IMR-90 (cell line): Measurements from ENCODE around the gene CRTC1. TPM values are rescaled to one million over a fixed set of nuclear protein-coding genes. Genes with fewer than 3 reads are reported as not detected.

Experiments used
- ATAC-seq: fragments of 200-7000 bp; cut with Tn5 transposase; 2 replicates; pipeline ENCODE4 v1.9.1; 2020; ENCODE audit warnings: low read depth, mild to moderate bottlenecking, moderate library complexity
- BruUV-seq: library from RNA; stranded (reverse); fragments of 400-500 nt; replicated peaks from 2 replicates; lab custom pipeline; 2021; lab: Mats Ljungman, UMichigan
- CTCF ChIA-PET: fragments of 300-600 bp; formaldehyde crosslinking; extraction: SDS; loops from one replicate; lab custom pipeline; 2021; ENCODE audit warnings: antibody characterized with exemption; lab: Yijun Ruan, JAX
- POLR2A ChIA-PET: fragments of 300-600 bp; sonication (Branson Sonifier 250); formaldehyde crosslinking; loops from one replicate; lab custom pipeline; 2022; ENCODE audit warnings: antibody characterized with exemption; ENCODE audit not compliant: unreplicated experiment; lab: Charles Lee
- DNase-seq: peaks from one replicate; pipeline ENCODE4 v3.0.0; 2013
- H2AFZ ChIP-seq: replicated peaks from 2 replicates; pipeline ENCODE3; 2013; ENCODE audit warnings: low read length, mild to moderate bottlenecking; ENCODE audit not compliant: poor library complexity
- H2AK5ac ChIP-seq: 2 replicates; pipeline ENCODE4 v1.6.1; 2013; ENCODE audit warnings: low read depth, low read length, inconsistent platforms
- H2AK9ac ChIP-seq: replicated peaks from 2 replicates; pipeline ENCODE3; 2013; ENCODE audit warnings: mild to moderate bottlenecking, low read depth, low read length, moderate library complexity; ENCODE audit not compliant: poor library complexity
- H2BK120ac ChIP-seq: 2 replicates; pipeline ENCODE4 v1.6.1; 2013; ENCODE audit warnings: low read depth, low read length, inconsistent platforms
- H2BK15ac ChIP-seq: 3 replicates; pipeline ENCODE4 v1.6.1; 2013; ENCODE audit warnings: low read depth, low read length, inconsistent platforms
- H2BK20ac ChIP-seq: 2 replicates; pipeline ENCODE4 v1.6.1; 2013; ENCODE audit warnings: low read depth, mild to moderate bottlenecking, inconsistent platforms, low read length, moderate library complexity
- H2BK5ac ChIP-seq: 2 replicates; pipeline ENCODE4 v1.6.1; 2013; ENCODE audit warnings: mild to moderate bottlenecking, low read depth, low read length, inconsistent platforms; ENCODE audit not compliant: poor library complexity, severe bottlenecking
- H3K14ac ChIP-seq: replicated peaks from 2 replicates; pipeline ENCODE4 v1.6.1; 2013; ENCODE audit warnings: low read depth, low read length, inconsistent platforms
- H3K18ac ChIP-seq: 2 replicates; pipeline ENCODE4 v1.6.1; 2013; ENCODE audit warnings: low read depth, low read length, control low read depth
- H3K23ac ChIP-seq: 2 replicates; pipeline ENCODE4 v1.6.1; 2013; ENCODE audit warnings: low read depth, low read length, inconsistent platforms
- H3K27ac ChIP-seq: 2 replicates; pipeline ENCODE4 v1.5.1; 2013; ENCODE audit warnings: mild to moderate bottlenecking, control low read depth, low read length; ENCODE audit not compliant: insufficient read depth
- H3K27me3 ChIP-seq: 2 replicates; pipeline ENCODE4 v1.6.1; 2013; ENCODE audit warnings: low read length; ENCODE audit not compliant: control insufficient read depth, insufficient read depth
- H3K36me3 ChIP-seq: 2 replicates; pipeline ENCODE4 v1.6.1; 2013; ENCODE audit warnings: low read length, mixed read lengths; ENCODE audit not compliant: control insufficient read depth, insufficient read depth
- H3K4ac ChIP-seq: 2 replicates; pipeline ENCODE4 v1.6.1; 2013; ENCODE audit warnings: low read depth, low read length, inconsistent platforms
- H3K4me1 ChIP-seq: 2 replicates; pipeline ENCODE4 v1.6.1; 2013; ENCODE audit warnings: low read length, mixed read lengths; ENCODE audit not compliant: control insufficient read depth, insufficient read depth
- H3K4me2 ChIP-seq: 2 replicates; pipeline ENCODE4 v1.6.1; 2013; ENCODE audit warnings: low read depth, mild to moderate bottlenecking, control low read depth, low read length, moderate library complexity
- H3K4me3 ChIP-seq: 2 replicates; pipeline ENCODE4 v1.5.1; 2013; ENCODE audit warnings: low read depth, mild to moderate bottlenecking, control low read depth, low read length, moderate library complexity; ENCODE audit not compliant: insufficient read depth
- H3K56ac ChIP-seq: 2 replicates; pipeline ENCODE4 v1.6.1; 2013; ENCODE audit warnings: low read length, inconsistent platforms; ENCODE audit not compliant: insufficient read depth; ENCODE audit errors: extremely low read depth
- H3K79me1 ChIP-seq, 2 experiments: 2 replicates each; pipeline ENCODE4 v1.6.1; 2013; ENCODE audit warnings: low read length in 2 of 2, inconsistent platforms in 1 of 2, low read depth in 1 of 2
- H3K9ac ChIP-seq: 2 replicates; pipeline ENCODE4 v1.6.1; 2013; ENCODE audit warnings: low read depth, low read length, control low read depth
- H3K9me1 ChIP-seq: 2 replicates; pipeline ENCODE4 v1.6.1; 2013; ENCODE audit warnings: low read length, inconsistent platforms; ENCODE audit not compliant: insufficient read depth
- H3K9me3 ChIP-seq: 2 replicates; pipeline ENCODE4 v1.6.1; 2013; ENCODE audit warnings: low read length; ENCODE audit not compliant: control insufficient read depth, insufficient read depth
- H4K20me1 ChIP-seq: 2 replicates; pipeline ENCODE4 v1.6.1; 2013; ENCODE audit warnings: low read length, inconsistent platforms; ENCODE audit not compliant: insufficient read depth
- H4K5ac ChIP-seq: 2 replicates; pipeline ENCODE4 v1.6.1; 2013; ENCODE audit warnings: mild to moderate bottlenecking, low read depth, low read length, control low read depth
- H4K8ac ChIP-seq, 2 experiments: 2 replicates each; pipeline ENCODE4 v1.6.1; 2013; ENCODE audit warnings: low read depth in 2 of 2, low read length in 2 of 2, control low read depth in 1 of 2, inconsistent platforms in 1 of 2
- H4K91ac ChIP-seq: 2 replicates; pipeline ENCODE4 v1.6.1; 2013; ENCODE audit warnings: low read depth, low read length, inconsistent platforms; ENCODE audit not compliant: insufficient read depth
- ELK1 ChIP-seq: fragments of 150-350 bp; IDR thresholded peaks from 2 replicates; pipeline ENCODE4 v1.6.1; 2016; ENCODE audit warnings: low read depth, mild to moderate bottlenecking, low read length, moderate library complexity, borderline replicate concordance
- WGBS, 2 experiments: methylation state at CpG; one replicate each; pipeline versions ENCODE4 v1.1.5 to v1.1.7; 2013; ENCODE audit warnings: missing lambda C conversion rate in 2 of 2; ENCODE audit not compliant: insufficient read length in 1 of 2; ENCODE audit errors: extremely low coverage in 2 of 2; 5-methylcytosine and 5-hydroxymethylcytosine counted together
- dilution Hi-C: fragments of 300-500 bp; cut with HindIII; formaldehyde crosslinking; loops from one replicate; pipeline ENCODE4 v1.14.3; 2018; ENCODE audit warnings: low sequenced_read_pairs; ENCODE audit not compliant: unreplicated experiment
- in situ Hi-C: fragments of 300-500 bp; cut with MboI; formaldehyde crosslinking; loops from 3 replicates; pipeline ENCODE4 v1.14.3; 2019; ENCODE audit warnings: low sequenced_read_pairs, inconsistent platforms, mixed read lengths
- intact Hi-C: fragments of 100-400 bp; cut with micrococcal nuclease; formaldehyde crosslinking; loops from 2 replicates; pipeline ENCODE4 v1.10.0; 2022
- polyA plus RNA-seq, 3 experiments: library from polyadenylated mRNA; depleted of rRNA; stranded (reverse); fragments of >200 nt; gene quantifications; 2 replicates each; pipeline ENCODE4 v1.2.3, GENCODE V29; 2012; ENCODE audit warnings: low replicate concordance in 1 of 3
- total RNA-seq: library from RNA; depleted of rRNA; stranded (reverse); fragments of >200 nt; gene quantifications from 2 replicates; pipeline ENCODE4 v1.2.3, GENCODE V29; 2012

The CRTC1 gene
- total and polyA plus RNA-seq, 2 of the 4 experiments (the other 2 are of a cell fraction): 0.18 to 5.7 TPM

DNA sequence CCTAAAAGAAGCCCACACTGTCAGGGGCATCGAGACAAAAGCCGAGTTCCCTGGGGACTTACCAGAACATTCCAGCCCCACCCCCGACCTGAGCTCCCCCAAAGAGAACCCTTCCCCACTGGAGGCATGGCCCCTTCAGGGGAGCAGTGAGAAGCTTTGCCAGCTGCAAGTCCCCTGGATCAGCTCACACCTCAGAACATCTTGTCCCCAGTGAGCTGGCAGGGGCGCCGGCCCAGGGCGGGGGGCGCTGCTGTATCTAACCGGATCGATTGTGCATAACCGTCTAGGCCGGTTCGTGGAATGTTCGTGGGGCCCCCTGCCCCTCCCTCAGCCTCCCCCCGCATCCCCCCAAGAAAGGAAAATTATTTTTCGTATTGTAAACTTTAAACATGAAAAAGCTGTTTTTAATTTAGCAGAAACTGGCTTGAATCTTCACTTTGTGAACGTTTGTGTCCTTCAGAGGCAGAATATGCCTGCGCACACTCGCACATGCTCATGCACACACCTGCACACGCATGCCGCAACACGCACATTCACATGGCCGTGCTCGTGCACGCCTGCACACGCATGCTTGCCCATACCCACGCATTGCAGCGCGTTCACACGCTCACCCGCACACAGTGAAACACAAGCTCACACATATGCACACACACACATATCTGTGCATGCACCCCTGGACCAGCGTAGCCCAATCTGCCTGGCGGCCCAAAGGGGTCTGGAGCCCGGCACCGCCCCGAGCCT is 12.0 kb upstream of the CRTC1 start:
- no peaks in the 10 kb centered on the region for H3K27me3 ChIP-seq
- no peak overlapping the region for H3K14ac ChIP-seq
- in situ Hi-C loops: no loop called here
- H3K4me1 ChIP-seq: peaks cover 13% of the 10 kb centered on the region
- no peak for ATAC-seq
- H3K18ac ChIP-seq: no peak overlapping the region
- 86% methylated on average over 19 of the region's 35 CpGs; no CpG with 5 or more reads in 1 of the 2 experiments for WGBS, 2 experiments
- H2AK5ac ChIP-seq: no peak overlapping the region
- H2BK120ac ChIP-seq: no peak overlapping the region
- intact Hi-C loops: loop anchor here (1.0 to 10.0 kb wide), 3 partner anchors 77 to 217 kb away; no protein-coding TSS in a partner anchor
- no peaks in the 10 kb centered on the region for H3K9me1 ChIP-seq
- no peak overlapping the region for H3K27ac ChIP-seq
- no peak for DNase-seq
- ChIA-PET POLR2A (no interaction called here), CTCF (no interaction called here)
- H4K5ac ChIP-seq: no peak overlapping the region
- no peak overlapping the region for H2BK20ac ChIP-seq
- H3K36me3 ChIP-seq: peaks cover 17% of the 10 kb centered on the region
- TF ChIP-seq ELK1: no peak
- 0 out of 2 replicates have a peak, but pooled peaks cover 2% of the 10 kb centered on the region for H3K9me3 ChIP-seq
- H4K8ac ChIP-seq: no peak overlapping the region
- no peak overlapping the region for H4K91ac ChIP-seq
- no peak overlapping the region for H3K56ac ChIP-seq
- H3K9ac ChIP-seq: no peak overlapping the region
- H4K20me1 ChIP-seq: peaks cover 3% of the 10 kb centered on the region; the same call in 1 of the 2 replicates
- dilution Hi-C loops: no loop called here
- H2AFZ ChIP-seq: no peak overlapping the region
- no peak overlapping the region; the same call in 1 of the 2 replicates for H3K4ac ChIP-seq
- no TSS peak for BruUV-seq
- H3K23ac ChIP-seq: no peak overlapping the region
- H2AK9ac ChIP-seq: no peak overlapping the region
- H3K4me3 ChIP-seq: no peak overlapping the region
- no peak overlapping the region for H3K4me2 ChIP-seq
- no peak overlapping the region for H2BK5ac ChIP-seq
- H2BK15ac ChIP-seq: no peak overlapping the region
- H3K79me1 ChIP-seq: peaks cover 0 to 5% of the 10 kb centered on the region in 2 experiments; a peak in 2 of 4 replicates
